GF-D8 (cell line): ENCODE results near the gene TERT.
"Not testable (repeated sequence)": the region's sequence is repeated elsewhere in the genome, so short reads cannot be mapped to it uniquely, and the experiment has no call there.

Experiments used
- DNase-seq: peaks from one replicate; lab custom pipeline; 2025; lab: John Stamatoyannopoulos, UW

Gene TERT

DNA sequence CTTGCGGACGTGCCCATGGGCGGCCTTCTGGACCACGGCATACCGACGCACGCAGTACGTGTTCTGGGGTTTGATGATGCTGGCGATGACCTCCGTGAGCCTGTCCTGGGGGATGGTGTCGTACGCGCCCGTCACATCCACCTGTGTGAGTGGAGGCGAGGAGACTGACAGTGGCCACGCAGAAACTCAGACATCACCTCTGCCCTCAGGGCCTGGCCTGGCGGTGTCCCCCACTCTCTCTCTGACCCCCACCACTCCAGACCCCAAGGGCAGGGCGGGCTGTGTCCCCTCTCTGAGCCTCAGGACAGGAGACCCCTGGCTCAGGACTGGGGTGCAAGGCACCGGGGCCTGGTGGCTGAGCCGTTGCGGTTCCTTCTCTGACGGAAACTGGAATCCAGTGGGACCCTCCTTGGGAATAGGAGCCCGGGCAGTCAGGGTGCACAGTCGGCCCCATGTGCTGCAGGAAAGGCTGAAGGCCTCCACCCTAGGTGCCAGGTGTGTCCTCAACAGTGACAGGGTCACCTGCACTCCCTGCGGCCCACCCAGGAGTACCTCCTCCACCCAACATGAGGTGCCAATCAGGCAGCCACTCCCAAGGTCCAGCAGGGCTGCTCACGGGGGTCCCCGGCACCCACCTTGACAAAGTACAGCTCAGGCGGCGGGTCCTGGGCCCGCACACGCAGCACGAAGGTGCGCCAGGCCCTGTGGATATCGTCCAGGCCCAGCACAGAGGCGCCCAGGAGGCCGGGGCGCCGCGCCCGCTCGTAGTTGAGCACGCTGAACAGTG is 16.0 kb downstream of the TERT start:
- no peak for DNase-seq

- DNase-seq, result no peak
Measured at GRCh38 chr5:1278216-1278615, 16.7 kb downstream of the TERT start.

- no peak for DNase-seq
Measured at GRCh38 chr5:1277781-1278180, 17.1 kb downstream of the TERT start.

- no peak for DNase-seq
Measured at GRCh38 chr5:1277331-1277730, 17.5 kb downstream of the TERT start.

DNA sequence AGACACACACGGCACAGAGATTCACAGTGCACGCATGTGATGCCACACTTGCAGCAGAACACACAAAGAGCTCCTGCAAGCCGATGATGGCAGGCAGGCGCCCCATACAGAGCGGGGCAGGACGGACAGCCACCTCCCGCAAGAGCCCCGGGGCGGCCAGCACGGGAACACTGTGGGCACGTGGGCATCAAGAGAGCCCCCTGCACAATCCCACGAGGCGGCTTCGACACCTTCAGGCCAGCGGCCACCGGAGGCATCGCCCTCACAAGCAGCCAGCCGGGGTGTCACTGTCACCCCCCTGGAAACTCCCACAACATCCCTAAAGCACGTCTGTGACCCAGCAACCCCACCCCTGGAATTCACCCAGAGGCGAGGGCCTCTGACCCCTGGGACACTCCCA is 17.9 kb downstream of the TERT start:
- DNase-seq, result no peak

DNA sequence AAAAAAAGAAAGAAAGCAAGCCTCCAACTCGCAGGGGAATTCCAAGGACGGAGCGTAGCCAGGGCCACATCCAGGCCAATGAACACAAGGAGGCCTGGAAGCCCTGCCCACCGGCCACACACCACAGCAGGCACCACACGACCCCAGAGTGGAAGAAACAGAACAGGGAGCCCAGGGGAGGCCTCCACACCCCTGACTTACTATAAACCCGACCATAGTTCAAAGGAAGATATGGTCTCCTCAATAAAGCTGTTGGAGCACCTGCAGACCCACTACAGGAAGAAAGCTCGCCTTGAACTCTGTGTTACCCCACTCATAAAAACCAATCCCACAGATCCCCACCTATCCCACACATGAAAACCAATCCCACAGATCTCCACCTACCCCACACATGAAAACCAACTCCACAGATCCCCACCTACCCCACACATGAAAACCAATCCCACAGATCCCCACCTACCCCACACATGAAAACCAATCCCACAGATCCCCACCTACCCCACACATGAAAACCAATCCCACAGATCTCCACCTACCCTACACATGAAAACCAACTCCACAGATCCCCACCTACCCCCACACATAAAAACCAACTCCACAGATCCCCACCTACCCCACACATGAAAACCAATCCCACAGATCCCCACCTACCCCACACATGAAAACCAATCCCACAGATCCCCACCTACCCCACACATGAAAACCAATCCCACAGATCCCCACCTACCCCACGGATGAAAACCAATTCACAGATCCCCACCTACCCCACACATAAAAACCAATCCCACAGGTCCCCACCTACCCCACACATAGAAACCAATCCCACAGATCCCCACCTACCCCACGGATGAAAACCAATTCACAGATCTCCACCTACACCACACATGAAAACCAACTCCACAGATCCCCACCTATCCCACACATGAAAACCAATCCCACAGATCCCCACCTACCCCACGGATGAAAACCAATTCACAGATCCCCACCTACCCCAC is 19.2 kb downstream of the TERT start:
- DNase-seq, result not testable (repeated sequence)

GRCh38 chr5:1274471-1274870 is 20.4 kb downstream of the TERT start:
- no peak for DNase-seq

GRCh38 chr5:1273745-1274144 is 21.1 kb downstream of the TERT start:
- DNase-seq, result no peak

GRCh38 chr5:1272201-1272600 is 22.7 kb downstream of the TERT start:
- no peak for DNase-seq

DNA sequence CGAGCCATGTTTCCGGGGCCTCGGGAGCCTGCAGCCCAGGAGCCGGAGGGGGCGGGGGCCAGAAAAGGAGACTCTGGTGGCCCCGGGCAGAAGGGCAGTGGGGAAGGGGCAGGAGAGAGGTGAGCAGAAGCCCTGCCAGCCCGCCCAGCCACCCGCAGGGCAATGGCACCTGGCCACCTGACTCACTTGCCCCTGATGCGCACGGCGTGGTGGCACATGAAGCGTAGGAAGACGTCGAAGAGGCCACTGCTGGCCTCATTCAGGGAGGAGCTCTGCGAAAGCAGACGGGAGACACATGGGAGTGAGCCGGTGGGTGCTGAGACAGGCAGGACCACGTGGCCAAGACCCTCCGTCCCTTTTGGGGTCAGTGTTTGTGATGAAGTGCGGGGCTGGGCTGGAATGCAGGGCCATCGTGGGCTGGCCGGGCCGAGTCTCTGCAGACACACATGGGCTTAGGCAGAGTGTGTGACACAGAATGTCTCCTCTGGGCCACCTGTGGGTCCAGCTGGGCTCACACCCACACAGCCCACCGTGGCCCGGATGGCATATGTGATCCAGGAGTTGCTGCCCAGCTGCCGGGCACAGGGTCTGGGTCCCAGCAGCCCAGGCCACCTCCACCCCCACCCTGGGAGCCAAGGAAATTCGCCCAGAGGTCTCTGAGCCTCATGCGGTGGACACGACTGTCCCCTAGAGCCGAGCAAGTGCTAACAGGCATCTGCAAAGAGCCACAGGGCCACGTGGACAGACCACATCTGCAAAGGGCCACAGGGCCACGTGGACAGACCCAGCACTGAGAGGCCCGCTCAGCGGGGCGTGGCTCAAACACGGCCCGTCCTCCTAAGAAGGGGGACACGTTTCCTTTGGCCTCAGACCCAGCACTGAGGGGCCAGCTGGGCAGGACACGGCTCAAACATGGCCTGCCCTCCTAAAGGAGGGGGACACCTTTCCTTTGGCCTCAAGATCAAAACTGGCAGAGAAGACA is 23.6 kb downstream of the TERT start:
- no peak for DNase-seq

- DNase-seq, result no peak
Measured at GRCh38 chr5:1270426-1270825, 24.4 kb downstream of the TERT start.

DNA sequence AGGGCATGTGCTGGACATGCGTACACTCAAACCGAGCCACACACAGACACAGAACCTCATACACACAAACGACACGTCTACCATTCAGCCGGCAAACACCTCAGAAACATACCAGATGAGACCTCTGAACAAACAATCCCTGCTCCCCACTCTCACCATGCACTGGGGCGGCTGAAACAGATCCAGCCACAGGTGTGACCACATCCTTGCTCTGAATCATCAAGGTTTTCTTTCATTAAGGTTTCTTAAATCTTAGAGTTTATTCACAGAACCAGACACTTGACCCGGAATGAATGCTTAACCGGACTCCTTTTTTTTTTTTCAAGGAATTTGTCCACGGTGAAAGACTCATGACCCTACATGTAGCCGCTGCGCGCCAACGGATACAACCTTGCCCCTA is 26.2 kb downstream of the TERT start:
- no peak for DNase-seq

DNA sequence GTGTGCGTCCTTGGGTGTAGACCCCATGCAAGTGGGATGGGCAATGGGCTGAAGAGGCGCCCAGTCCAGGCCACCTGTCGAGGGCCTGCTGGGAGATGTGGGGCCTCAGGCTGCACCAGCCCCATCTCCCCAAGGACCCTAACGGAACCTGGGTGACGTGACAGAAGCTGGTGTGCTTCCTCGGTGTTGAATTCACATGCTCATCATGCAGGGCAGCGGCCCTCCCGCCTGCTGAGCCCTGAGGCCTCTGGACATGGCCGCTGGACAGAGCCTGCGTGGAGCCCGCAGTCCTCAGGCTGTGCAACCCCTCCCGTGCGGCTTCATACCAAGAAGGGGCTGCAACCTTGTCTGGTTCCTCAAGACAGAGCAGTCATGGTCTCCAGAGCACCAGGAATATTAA is 26.8 kb downstream of the TERT start:
- DNase-seq, result no peak

- DNase-seq, result not testable (repeated sequence)
Measured at GRCh38 chr5:1267464-1267863, 27.4 kb downstream of the TERT start.

DNA sequence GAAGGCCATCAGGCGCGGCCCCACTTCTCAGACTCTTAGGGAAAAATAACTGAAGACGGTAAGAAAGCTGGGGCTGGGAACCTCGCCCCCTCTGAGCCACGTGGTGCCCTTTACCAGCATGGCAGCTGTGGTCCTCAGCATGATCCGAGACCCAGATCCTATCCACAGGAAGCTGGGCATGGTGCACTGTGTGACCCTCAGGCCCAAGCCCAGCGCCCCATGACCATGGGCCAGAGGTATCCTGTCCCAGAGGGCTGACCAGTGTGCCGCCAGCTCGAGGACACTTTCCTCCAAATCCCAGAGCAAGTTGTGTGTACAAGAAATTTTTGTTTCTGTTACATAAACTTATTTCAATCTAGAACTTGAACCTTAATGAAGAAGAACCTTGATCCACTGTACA is 28.1 kb downstream of the TERT start:
- no peak for DNase-seq

GRCh38 chr5:1265461-1266455 is 29.1 kb downstream of the TERT start:
- DNase-seq, result no peak

DNA sequence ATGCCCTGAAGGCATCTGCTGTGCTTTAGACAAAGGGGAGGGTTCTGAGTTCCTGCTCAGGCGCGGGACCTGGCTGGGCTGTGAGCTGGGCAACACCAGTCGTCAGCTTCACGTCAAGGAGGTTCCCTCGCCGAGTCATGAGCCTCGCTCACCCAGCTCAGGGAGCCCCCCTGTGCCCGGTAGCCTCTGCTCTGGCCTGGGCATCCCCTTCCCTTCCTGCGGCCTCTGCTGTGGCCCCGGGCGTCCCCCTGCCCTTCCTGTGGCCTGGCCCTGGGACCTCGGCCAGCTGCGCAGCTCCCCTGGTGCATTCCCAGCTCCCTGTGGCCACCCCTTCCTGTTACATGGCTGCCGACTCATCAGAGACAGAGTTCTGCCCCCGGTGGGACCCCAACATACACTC is 29.8 kb downstream of the TERT start:
- no peak for DNase-seq

- no peak for DNase-seq
Measured at GRCh38 chr5:1264211-1264610, 30.7 kb downstream of the TERT start.

DNA sequence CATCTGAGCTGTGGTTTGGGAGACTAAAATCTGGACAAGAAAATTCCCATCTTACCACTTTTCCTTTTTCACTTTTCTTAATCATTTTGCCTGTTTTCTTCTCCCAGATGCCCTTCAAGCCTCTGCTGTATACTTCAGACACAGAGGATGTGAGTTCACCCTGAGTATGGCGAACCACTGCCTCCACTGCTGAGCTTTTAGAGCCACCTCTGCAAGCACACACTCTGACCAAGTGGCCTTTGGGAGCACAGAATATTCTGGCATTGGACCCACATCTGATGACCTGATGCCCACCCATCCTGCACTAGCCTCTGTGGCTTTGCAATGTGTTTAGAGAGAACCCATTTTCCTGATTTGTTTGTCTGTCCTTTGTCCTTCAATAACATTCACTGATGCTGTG is 32.5 kb downstream of the TERT start:
- no peak for DNase-seq

DNA sequence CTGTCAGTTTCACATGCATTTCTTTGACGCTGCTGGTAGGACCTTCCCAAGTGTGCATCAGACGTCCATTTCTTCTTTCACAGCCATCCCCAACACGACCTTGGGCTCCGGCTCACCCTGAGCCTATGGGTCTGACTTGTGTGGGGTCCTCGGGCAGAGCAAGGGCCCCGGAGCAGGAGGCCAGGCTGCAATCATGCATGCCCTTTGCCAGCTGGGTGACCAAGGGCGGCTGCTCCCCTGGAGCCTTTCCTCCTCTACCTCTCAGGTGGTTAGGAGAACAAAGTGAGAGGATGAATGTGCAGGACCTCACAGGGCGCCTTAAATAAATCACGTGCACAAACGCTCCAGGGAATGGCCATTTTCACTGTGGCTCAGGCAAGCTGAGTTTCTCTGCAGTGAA is 33.2 kb downstream of the TERT start:
- no peak for DNase-seq
